ENCODE results near the gene DGKK.

GRCh38 chrX:50375481-50376267 is 95.0 kb downstream of the DGKK start:
- no peak for TF ChIP-seq CTCF (conservative IDR thresholded peaks at IDR 0.05; ENCODE audit: low read depth, low read length)
- no peak for TF ChIP-seq RAD21 (IDR thresholded peaks at IDR 0.05; ENCODE audit: low read length)
- TF ChIP-seq USF2 (IDR thresholded peaks at IDR 0.05; ENCODE audit: low read depth, low read length): no peak
- TF ChIP-seq CHD1 (IDR thresholded peaks at IDR 0.05; ENCODE audit: low read depth, low read length): no peak
- TF ChIP-seq MAZ (IDR thresholded peaks at IDR 0.05; ENCODE audit: borderline replicate concordance, low read depth, low read length): no peak
- no peak for TF ChIP-seq ELK1 (IDR thresholded peaks at IDR 0.05; ENCODE audit: borderline replicate concordance, low read depth, low read length)
- no peak for TF ChIP-seq RCOR1 (IDR thresholded peaks at IDR 0.05; ENCODE audit: insufficient replicate concordance, low read length)

Measured in IMR-90 (cell line).